A549 (cell line): Measurements from ENCODE around the gene TNFAIP2.
"Not testable (repeated sequence)": the region's sequence is repeated elsewhere in the genome, so short reads cannot be mapped to it uniquely, and the experiment has no call there.

Experiments
- BHLHE40 ChIP-seq: IDR thresholded peaks from 2 replicates; pipeline ENCODE4 v1.6.1; 2012; ENCODE audit warnings: low read depth, low read length, inconsistent platforms
- CBX2 ChIP-seq: fragments of 200-600 bp; sonication (generic); IDR thresholded peaks from 2 replicates; pipeline ENCODE4 v1.6.1; 2016; ENCODE audit warnings: low read depth, mild to moderate bottlenecking, borderline replicate concordance
- CEBPB ChIP-seq, 2 experiments: fragments of >200 bp in 1 of 2; sonication (Bioruptor Twin) in 1 of 2; formaldehyde crosslinking in 1 of 2; IDR thresholded peaks; 2 replicates each; pipeline ENCODE4 v1.6.1; 2012 to 2016
- HDAC2 ChIP-seq: fragments of 200-600 bp; sonication (generic); IDR thresholded peaks from 2 replicates; pipeline ENCODE4 v1.6.1; 2016
- HOXA7 ChIP-seq: fragments of 250-450 bp; sonication (Bioruptor Pico); IDR thresholded peaks from 2 replicates; pipeline ENCODE4 v1.5.0; 2020; ENCODE audit warnings: mild to moderate bottlenecking, moderate library complexity
- JUNB ChIP-seq: fragments of >200 bp; sonication (Bioruptor Twin); formaldehyde crosslinking; IDR thresholded peaks from 2 replicates; pipeline ENCODE4 v1.6.1; 2016
- MAFK ChIP-seq: fragments of 450-650 bp; IDR thresholded peaks from 2 replicates; pipeline ENCODE4 v1.6.1; 2014; ENCODE audit not compliant: partially characterized antibody
- POLR2A ChIP-seq: IDR thresholded peaks from 2 replicates; pipeline ENCODE4 v1.6.1; 2012; ENCODE audit warnings: mild to moderate bottlenecking, low read length
- RCOR1 ChIP-seq: fragments of 150-350 bp; IDR thresholded peaks from 2 replicates; pipeline ENCODE4 v1.6.1; 2014; ENCODE audit warnings: antibody characterized with exemption, low read length, low read depth
- TF ChIP-seq, protein P1 (sequence below): fragments of >200 bp; sonication (Bioruptor Twin); formaldehyde crosslinking; IDR thresholded peaks from 3 replicates; pipeline ENCODE4 v1.5.1; 2016
- TF ChIP-seq, protein P2 (sequence below): fragments of 450-650 bp; IDR thresholded peaks from 2 replicates; pipeline ENCODE4 v1.6.1; 2014; ENCODE audit warnings: antibody characterized with exemption
- TF ChIP-seq, protein P3 (sequence below): fragments of 150-350 bp; IDR thresholded peaks from 2 replicates; pipeline ENCODE4 v1.6.1; 2014; ENCODE audit warnings: low read depth, mild to moderate bottlenecking, low read length
- TF ChIP-seq, protein P4 (sequence below): fragments of 200-600 bp; sonication (generic); IDR thresholded peaks from 2 replicates; pipeline ENCODE4 v1.6.1; 2016; ENCODE audit warnings: antibody characterized with exemption, mild to moderate bottlenecking, moderate library complexity

- TF ChIP-seq, protein P1, sequence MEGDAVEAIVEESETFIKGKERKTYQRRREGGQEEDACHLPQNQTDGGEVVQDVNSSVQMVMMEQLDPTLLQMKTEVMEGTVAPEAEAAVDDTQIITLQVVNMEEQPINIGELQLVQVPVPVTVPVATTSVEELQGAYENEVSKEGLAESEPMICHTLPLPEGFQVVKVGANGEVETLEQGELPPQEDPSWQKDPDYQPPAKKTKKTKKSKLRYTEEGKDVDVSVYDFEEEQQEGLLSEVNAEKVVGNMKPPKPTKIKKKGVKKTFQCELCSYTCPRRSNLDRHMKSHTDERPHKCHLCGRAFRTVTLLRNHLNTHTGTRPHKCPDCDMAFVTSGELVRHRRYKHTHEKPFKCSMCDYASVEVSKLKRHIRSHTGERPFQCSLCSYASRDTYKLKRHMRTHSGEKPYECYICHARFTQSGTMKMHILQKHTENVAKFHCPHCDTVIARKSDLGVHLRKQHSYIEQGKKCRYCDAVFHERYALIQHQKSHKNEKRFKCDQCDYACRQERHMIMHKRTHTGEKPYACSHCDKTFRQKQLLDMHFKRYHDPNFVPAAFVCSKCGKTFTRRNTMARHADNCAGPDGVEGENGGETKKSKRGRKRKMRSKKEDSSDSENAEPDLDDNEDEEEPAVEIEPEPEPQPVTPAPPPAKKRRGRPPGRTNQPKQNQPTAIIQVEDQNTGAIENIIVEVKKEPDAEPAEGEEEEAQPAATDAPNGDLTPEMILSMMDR, result not testable (repeated sequence)
- not testable (repeated sequence) for TF ChIP-seq MAFK; POLR2A; CEBPB (IDR thresholded peaks at IDR 0.05); RCOR1; HOXA7; CBX2; JUNB; HDAC2; BHLHE40
- TF ChIP-seq, protein P2, sequence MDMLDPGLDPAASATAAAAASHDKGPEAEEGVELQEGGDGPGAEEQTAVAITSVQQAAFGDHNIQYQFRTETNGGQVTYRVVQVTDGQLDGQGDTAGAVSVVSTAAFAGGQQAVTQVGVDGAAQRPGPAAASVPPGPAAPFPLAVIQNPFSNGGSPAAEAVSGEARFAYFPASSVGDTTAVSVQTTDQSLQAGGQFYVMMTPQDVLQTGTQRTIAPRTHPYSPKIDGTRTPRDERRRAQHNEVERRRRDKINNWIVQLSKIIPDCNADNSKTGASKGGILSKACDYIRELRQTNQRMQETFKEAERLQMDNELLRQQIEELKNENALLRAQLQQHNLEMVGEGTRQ, result not testable (repeated sequence)
- TF ChIP-seq, protein P3, sequence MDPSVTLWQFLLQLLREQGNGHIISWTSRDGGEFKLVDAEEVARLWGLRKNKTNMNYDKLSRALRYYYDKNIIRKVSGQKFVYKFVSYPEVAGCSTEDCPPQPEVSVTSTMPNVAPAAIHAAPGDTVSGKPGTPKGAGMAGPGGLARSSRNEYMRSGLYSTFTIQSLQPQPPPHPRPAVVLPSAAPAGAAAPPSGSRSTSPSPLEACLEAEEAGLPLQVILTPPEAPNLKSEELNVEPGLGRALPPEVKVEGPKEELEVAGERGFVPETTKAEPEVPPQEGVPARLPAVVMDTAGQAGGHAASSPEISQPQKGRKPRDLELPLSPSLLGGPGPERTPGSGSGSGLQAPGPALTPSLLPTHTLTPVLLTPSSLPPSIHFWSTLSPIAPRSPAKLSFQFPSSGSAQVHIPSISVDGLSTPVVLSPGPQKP, result not testable (repeated sequence)
- TF ChIP-seq, protein P4, sequence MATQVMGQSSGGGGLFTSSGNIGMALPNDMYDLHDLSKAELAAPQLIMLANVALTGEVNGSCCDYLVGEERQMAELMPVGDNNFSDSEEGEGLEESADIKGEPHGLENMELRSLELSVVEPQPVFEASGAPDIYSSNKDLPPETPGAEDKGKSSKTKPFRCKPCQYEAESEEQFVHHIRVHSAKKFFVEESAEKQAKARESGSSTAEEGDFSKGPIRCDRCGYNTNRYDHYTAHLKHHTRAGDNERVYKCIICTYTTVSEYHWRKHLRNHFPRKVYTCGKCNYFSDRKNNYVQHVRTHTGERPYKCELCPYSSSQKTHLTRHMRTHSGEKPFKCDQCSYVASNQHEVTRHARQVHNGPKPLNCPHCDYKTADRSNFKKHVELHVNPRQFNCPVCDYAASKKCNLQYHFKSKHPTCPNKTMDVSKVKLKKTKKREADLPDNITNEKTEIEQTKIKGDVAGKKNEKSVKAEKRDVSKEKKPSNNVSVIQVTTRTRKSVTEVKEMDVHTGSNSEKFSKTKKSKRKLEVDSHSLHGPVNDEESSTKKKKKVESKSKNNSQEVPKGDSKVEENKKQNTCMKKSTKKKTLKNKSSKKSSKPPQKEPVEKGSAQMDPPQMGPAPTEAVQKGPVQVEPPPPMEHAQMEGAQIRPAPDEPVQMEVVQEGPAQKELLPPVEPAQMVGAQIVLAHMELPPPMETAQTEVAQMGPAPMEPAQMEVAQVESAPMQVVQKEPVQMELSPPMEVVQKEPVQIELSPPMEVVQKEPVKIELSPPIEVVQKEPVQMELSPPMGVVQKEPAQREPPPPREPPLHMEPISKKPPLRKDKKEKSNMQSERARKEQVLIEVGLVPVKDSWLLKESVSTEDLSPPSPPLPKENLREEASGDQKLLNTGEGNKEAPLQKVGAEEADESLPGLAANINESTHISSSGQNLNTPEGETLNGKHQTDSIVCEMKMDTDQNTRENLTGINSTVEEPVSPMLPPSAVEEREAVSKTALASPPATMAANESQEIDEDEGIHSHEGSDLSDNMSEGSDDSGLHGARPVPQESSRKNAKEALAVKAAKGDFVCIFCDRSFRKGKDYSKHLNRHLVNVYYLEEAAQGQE, result not testable (repeated sequence)
Measured at GRCh38 chr14:103117499-103117898, 5.8 kb upstream of the TNFAIP2 start.
